HG02981 (cell line): ENCODE measurements around the gene EIF3I.

ENCODE experiments used
- ATAC-seq: cut with Tn5 transposase; IDR thresholded peaks from one replicate; pipeline ENCODE4 v1.9.1; 2021; ENCODE audit warnings: mild to moderate bottlenecking, moderate library complexity; ENCODE audit not compliant: unreplicated experiment

The EIF3I gene

DNA sequence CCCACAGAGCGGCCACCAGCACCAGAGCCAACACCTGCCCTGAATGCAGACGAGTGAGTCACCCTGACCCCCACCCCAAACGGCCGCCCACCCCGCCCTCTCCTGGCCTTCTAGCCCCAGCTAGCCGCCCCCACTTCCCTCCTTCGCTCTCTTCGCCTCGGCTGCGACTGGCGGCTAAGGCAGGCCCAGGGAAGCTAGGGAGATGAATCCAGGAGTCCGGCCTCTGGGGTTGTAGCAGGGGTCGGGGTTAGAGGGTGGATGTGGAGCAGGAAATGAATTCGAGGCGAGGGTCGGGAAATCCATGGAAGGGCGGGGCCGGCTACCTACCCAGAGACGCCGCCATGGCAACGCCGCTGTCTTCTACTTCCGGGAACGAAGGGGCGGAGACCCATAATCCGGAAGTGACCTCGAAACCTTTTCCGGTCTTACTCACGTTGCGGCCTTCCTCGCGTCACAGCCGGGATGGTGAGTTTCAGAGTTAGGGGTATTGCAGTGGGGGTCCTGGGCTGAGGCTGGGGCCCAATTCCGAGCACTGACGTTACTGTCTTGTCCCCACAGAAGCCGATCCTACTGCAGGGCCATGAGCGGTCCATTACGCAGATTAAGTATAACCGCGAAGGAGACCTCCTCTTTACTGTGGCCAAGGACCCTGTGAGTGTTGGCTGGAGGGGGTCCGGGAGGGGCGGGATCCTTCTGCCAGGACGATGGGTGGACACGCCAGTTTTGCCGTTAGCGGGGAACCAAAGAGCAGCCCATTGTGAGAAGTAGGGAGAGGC lies at the start of gene EIF3I, which contains the start of gene TMEM234:
EIF3I (plus strand) TSS at position 428 of the 776 bp plus-strand sequence; CDS start at position 463, 35 bp downstream.
TMEM234 (minus strand) TSS at position 374 of the 776 bp plus-strand sequence; CDS start at position 343, 31 bp downstream.
- peak; percentile 84 for ATAC-seq

- no peak for ATAC-seq
Observed at GRCh38 chr1:32172621-32173245, 49.5 kb upstream of the EIF3I start.

- no peak for ATAC-seq
Observed at GRCh38 chr1:32178380-32179192, 43.6 kb upstream of the EIF3I start.

GRCh38 chr1:32179193-32179442 lies 43.1 kb upstream of the EIF3I start:
- no peak for ATAC-seq

DNA sequence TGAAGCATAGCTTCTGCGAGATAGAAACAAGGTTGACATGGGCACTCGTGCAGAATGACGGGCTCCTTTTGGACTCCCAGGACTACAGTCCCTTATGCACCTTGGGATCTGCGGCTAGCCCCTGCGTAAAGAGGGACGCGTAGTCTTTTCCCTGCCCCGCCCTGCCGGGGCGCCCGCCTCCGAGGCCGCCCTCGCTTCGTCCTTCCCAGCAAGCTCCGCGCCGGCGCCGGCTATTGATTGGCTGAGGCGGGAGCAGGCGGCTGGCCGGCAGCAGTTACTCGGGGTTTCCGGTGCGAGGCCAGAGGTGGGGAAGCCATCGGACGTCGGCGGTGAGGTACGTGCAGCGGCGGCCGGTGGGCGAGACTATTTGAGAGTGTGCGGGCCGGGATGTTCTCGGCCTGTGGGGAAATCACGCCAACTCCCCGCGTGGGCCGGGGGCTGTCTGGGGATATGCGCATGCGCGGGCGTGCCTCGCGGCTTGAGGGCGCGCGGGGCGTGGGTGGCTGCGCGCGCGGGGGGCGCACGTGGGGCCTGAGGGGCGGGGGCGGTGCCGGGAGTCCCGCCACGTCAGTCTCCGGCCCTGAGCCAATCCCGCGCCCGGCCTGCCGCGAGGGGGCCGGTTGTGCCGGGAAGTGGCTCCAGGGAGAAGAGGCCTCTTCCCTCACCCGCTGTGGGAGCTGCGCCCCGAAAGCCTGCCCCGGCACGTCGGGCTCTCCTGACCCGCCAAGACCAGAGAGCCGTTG lies 42.6 kb upstream of the EIF3I start, which contains the start of gene TXLNA:
TXLNA (plus strand) TSS at position 233 of the 743 bp plus-strand sequence. CDS start 671 bp downstream, outside the sequence.
- peak; percentile 82 for ATAC-seq

DNA sequence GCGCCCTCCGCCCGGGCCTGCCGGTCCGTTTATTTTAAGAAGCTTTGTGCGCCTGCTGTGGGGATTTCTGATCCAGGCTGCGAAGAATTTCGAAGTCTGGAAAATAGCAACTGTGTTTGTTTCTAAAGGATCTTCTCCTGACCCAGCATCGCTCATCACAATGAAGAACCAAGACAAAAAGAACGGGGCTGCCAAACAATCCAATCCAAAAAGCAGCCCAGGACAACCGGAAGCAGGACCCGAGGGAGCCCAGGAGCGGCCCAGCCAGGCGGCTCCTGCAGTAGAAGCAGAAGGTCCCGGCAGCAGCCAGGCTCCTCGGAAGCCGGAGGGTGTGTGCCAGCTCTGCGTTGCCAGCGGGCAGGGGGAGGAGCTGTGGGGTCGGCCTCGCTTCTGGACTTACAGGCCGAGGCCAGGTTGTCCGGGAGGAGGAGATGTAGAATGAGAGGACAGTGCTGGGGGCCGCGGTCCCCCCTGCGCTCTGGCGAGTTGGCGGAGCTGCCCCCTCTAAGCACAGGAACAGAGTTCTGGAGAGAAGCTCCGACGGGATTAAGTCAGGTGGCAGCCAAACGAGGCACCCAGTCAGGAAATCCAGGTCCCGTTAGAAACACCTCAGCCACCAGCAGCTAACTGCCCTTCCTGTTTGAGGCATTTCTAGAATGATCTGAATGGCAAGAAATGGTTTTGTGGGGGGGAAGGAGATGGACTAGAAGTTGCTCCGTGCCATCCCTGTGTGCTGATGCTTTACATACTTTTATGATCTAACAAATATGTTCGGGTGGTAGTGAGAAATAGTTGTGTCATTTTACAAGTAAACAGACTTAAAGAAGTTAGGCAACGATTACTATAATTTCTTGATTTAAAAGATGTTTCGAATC lies 41.8 kb upstream of the EIF3I start:
- peak; percentile 13 for ATAC-seq

GRCh38 chr1:32181065-32181464 lies 41.1 kb upstream of the EIF3I start:
- ATAC-seq = no peak

- ATAC-seq = no peak
Observed at GRCh38 chr1:32181563-32181962, 40.6 kb upstream of the EIF3I start.

DNA sequence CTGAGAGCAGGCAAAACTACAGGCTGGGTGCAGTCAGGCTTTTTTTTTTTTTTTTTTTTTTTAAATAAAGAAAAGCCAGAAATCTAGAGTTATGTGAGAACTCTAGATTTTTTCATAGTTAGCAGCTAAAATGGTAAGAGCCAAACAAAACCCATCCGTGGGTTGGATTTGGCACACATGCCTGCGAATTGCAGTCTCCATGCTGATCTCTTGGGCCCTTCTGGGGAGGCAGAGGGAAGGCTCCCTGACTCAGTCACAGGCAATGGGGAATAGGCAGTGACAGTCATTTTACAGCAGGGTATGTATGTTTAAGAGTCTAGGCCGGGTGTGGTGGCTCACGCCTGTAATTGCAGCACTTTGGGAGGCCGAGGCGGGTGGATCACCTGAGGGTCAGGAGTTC lies 40.1 kb upstream of the EIF3I start:
- ATAC-seq = no peak

DNA sequence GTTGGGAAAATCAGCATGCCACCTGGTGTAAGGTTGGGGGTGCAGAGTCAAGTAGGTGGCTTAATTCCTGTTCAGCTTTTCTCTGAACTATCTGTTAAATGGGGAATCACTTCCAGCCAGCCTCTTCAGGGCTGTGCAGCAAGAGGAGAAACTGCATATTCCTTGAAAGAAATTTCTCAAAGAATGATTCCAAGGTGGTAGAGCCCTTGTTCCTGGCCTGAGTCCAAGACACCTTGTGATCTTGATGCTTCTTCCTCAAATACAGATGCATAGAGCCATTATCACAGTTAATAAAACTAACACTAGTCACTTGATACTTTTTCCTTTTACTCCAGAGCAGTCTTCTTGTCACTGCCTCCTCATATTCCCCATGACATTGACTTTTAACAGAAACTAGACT lies 37.6 kb upstream of the EIF3I start:
- ATAC-seq = no peak

- no peak for ATAC-seq
Observed at GRCh38 chr1:32186077-32186476, 36.1 kb upstream of the EIF3I start.

DNA sequence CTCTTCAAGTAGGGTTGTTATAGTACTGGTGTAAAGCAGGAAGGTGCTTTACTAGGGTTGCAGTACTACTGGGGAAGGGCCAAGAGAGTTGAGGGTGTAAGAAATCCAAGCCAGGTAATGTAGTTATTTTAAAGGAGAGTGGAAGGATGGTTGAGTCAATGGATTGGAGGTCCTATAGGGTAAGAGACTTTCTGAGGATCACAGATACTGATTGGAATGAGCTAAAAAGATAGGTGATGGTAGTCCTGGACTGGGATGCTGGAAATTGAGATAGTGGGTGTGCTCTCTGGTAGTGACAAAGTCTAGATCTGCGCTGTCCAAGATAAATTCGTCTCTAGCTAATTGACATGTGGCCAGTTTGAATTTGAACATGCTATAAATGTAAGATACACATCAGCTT lies 35.7 kb upstream of the EIF3I start:
- ATAC-seq = no peak

- no peak for ATAC-seq
Observed at GRCh38 chr1:32187850-32188249, 34.4 kb upstream of the EIF3I start.

- no peak for ATAC-seq
Observed at GRCh38 chr1:32192220-32192948, 29.8 kb upstream of the EIF3I start.

- ATAC-seq = no peak
Observed at GRCh38 chr1:32194984-32195383, 27.2 kb upstream of the EIF3I start.

- ATAC-seq = no peak
Observed at GRCh38 chr1:32195531-32195930, 26.7 kb upstream of the EIF3I start.

- no peak for ATAC-seq
Observed at GRCh38 chr1:32195972-32196823, 26.0 kb upstream of the EIF3I start.

DNA sequence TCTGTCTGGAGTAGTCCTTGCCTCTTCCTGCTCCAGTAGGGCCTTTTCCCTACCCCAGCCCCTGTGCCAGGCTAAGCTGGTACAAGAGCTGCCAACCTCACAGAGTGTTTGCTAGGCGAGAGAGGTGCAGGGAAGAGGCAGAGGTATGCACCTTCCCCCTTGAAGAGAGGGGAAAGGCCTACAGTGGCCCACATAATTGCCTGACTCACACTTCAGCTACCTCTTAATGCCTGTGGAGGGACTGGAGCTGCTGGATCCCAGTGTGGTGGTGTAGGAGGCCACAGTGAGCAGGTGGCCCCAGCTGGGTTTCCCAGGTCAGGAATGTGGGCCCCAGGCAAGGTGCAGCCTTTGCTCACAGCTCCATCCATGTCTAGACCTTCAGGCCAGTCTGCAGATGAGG lies 25.1 kb upstream of the EIF3I start:
- ATAC-seq = no peak
